OCI-LY7 (cell line): ENCODE measurements around the gene CMTM7. TPM values are rescaled to one million over a fixed set of nuclear protein-coding genes. Genes with fewer than 3 reads are reported as not detected.

Experiments
- BruUV-seq: library from RNA; stranded (reverse); fragments of 400-500 nt; replicated peaks from 2 replicates; lab custom pipeline; 2021; lab: Mats Ljungman, UMichigan
- CTCF ChIA-PET: fragments of 300-600 bp; sonication (Branson Sonifier 250); formaldehyde crosslinking; loops from one replicate; lab custom pipeline; 2022; ENCODE audit warnings: antibody characterized with exemption; ENCODE audit not compliant: unreplicated experiment; lab: Charles Lee
- POLR2A ChIA-PET: fragments of 300-600 bp; sonication (Branson Sonifier 250); formaldehyde crosslinking; loops from one replicate; lab custom pipeline; 2022; ENCODE audit warnings: antibody characterized with exemption; lab: Charles Lee
- DNase-seq: peaks from one replicate; pipeline ENCODE4 v3.0.0-alpha.2; 2015; ENCODE audit warnings: low spot score
- H2AFZ ChIP-seq: fragments of 200-600 bp; sonication (generic), shearing (Covaris generic); 2 replicates; pipeline ENCODE4 v1.6.1; 2014; ENCODE audit warnings: mild to moderate bottlenecking, antibody characterized with exemption, low read length, moderate library complexity
- H3K27ac ChIP-seq: fragments of 200-600 bp; sonication (generic); 2 replicates; pipeline ENCODE4 v1.5.1; 2014; ENCODE audit warnings: mixed run types, low read depth, mild to moderate bottlenecking, moderate library complexity, low read length, inconsistent platforms; ENCODE audit not compliant: poor library complexity, severe bottlenecking
- H3K36me3 ChIP-seq: fragments of 200-600 bp; sonication (generic); 2 replicates; pipeline ENCODE4 v1.6.1; 2014; ENCODE audit warnings: mild to moderate bottlenecking, antibody characterized with exemption, low read length, moderate library complexity, mixed read lengths; ENCODE audit not compliant: insufficient read depth
- H3K4me1 ChIP-seq: fragments of 200-600 bp; sonication (generic); 2 replicates; pipeline ENCODE4 v1.5.1; 2014; ENCODE audit warnings: mild to moderate bottlenecking, low read length; ENCODE audit not compliant: insufficient read depth, poor library complexity, severe bottlenecking
- H3K4me2 ChIP-seq: fragments of 200-600 bp; sonication (generic); 2 replicates; pipeline ENCODE4 v1.6.1; 2014; ENCODE audit warnings: mild to moderate bottlenecking, low read length
- H3K4me3 ChIP-seq: fragments of 200-600 bp; sonication (generic); 2 replicates; pipeline ENCODE4 v1.5.1; 2014; ENCODE audit warnings: mild to moderate bottlenecking, low read depth, low read length; ENCODE audit not compliant: poor library complexity, severe bottlenecking
- H3K79me2 ChIP-seq: fragments of 200-600 bp; sonication (generic); 2 replicates; pipeline ENCODE4 v1.6.1; 2016; ENCODE audit warnings: low read depth, mild to moderate bottlenecking, low read length, moderate library complexity, mixed read lengths; ENCODE audit not compliant: insufficient read depth
- H3K9me2 ChIP-seq: fragments of 200-600 bp; sonication (generic); 2 replicates; pipeline ENCODE4 v1.6.1; 2016; ENCODE audit warnings: mild to moderate bottlenecking, low read length, mixed read lengths; ENCODE audit not compliant: insufficient read depth
- H3K9me3 ChIP-seq: fragments of 200-600 bp; sonication (generic); 2 replicates; pipeline ENCODE4 v1.6.1; 2014; ENCODE audit warnings: mild to moderate bottlenecking, mixed run types, low read length, mixed read lengths
- H4K20me1 ChIP-seq: fragments of 200-600 bp; sonication (generic); 2 replicates; pipeline ENCODE4 v1.6.1; 2014; ENCODE audit warnings: mild to moderate bottlenecking, antibody characterized with exemption, low read length, moderate library complexity, mixed read lengths; ENCODE audit not compliant: insufficient read depth
- EZH2phosphoT487 ChIP-seq: fragments of 200-600 bp; sonication (generic); IDR thresholded peaks from 2 replicates; pipeline ENCODE4 v1.6.1; 2018; ENCODE audit warnings: low read depth, borderline replicate concordance, mild to moderate bottlenecking, mixed run types, antibody characterized with exemption, low read length, moderate library complexity, mixed read lengths
- intact Hi-C: fragments of 100-400 bp; cut with micrococcal nuclease; formaldehyde crosslinking; loops from one replicate; pipeline ENCODE4 v1.10.0; 2022; ENCODE audit not compliant: unreplicated experiment
- total RNA-seq, 2 experiments: library from RNA; depleted of rRNA in 1 of 2; stranded (reverse); fragments of >200 nt in 1 of 2; shearing (Covaris generic) in 1 of 2; gene quantifications; 2 replicates each; pipeline ENCODE4 v1.2.3, GENCODE V29; 2014 to 2022
- TF ChIP-seq, protein P1 (sequence below): fragments of 200-600 bp; sonication (generic); conservative IDR thresholded peaks from 2 replicates; pipeline ENCODE4 v1.5.1; 2014; ENCODE audit warnings: mild to moderate bottlenecking, antibody characterized with exemption, low read length, moderate library complexity, mixed read lengths

The CMTM7 gene
- total RNA-seq, 2 experiments from 2014 or later = 16.0 to 19.0 TPM

DNA sequence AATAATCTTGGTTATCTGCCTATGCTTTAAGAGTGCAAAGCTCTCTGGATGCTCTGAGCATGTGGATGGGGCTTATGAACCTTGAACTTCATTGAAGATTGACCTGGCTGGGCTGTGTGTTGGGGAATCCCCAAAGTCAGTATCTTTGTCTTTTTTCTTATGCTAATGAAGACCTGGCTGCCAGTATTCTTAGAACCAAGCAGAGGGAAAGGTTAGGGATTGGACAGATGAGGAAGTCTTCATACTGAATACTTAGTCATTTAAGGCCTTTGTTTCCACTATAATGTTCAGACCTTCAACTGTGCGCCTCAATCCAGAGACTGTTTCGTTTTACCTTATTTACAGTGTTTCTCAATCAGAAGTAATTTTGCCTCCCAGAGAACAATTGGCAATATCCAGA is 42.5 kb upstream of the CMTM7 start:
- intact Hi-C loops = no loop called here

DNA sequence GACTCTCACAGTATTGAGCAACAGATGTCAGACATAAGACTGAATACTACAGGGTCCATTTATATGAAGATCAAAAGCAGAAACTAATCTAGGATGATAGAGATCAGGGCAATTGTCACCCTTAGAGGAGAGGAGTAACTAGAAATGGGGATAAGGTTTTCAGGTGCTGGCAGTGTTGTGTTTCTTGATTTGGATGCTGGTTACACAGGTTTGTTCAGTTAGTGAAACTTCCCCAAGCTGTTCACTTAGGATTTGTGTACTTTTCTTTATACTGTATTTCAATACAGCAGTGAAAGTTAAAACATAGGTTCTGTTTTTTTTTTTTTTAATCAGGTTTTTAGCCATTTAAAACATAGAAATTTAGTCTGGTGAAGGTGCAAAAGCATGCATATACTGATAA is 39.1 kb upstream of the CMTM7 start:
- no peaks in the 10 kb centered on the region for H4K20me1 ChIP-seq
- no peaks in the 10 kb centered on the region for H3K9me3 ChIP-seq
- no TSS peak for BruUV-seq
- H3K4me3 ChIP-seq = no peak overlapping the region
- no peaks in the 10 kb centered on the region for H3K36me3 ChIP-seq
- no peaks in the 10 kb centered on the region for H3K9me2 ChIP-seq
- H3K27ac ChIP-seq = no peak overlapping the region
- ChIA-PET POLR2A (no interaction called here), CTCF (no interaction called here)
- no peak for DNase-seq
- H3K4me1 ChIP-seq = no peaks in the 10 kb centered on the region
- intact Hi-C loops = no loop called here
- no peak overlapping the region for H2AFZ ChIP-seq
- no peak overlapping the region for H3K4me2 ChIP-seq
- TF ChIP-seq, protein P1, sequence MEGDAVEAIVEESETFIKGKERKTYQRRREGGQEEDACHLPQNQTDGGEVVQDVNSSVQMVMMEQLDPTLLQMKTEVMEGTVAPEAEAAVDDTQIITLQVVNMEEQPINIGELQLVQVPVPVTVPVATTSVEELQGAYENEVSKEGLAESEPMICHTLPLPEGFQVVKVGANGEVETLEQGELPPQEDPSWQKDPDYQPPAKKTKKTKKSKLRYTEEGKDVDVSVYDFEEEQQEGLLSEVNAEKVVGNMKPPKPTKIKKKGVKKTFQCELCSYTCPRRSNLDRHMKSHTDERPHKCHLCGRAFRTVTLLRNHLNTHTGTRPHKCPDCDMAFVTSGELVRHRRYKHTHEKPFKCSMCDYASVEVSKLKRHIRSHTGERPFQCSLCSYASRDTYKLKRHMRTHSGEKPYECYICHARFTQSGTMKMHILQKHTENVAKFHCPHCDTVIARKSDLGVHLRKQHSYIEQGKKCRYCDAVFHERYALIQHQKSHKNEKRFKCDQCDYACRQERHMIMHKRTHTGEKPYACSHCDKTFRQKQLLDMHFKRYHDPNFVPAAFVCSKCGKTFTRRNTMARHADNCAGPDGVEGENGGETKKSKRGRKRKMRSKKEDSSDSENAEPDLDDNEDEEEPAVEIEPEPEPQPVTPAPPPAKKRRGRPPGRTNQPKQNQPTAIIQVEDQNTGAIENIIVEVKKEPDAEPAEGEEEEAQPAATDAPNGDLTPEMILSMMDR = no peak
- TF ChIP-seq EZH2phosphoT487 = no peak
- no peaks in the 10 kb centered on the region for H3K79me2 ChIP-seq

More for the DNA sequence above, 42.5 kb upstream of the CMTM7 start:
- no peak overlapping the region for H3K4me3 ChIP-seq
- no peaks in the 10 kb centered on the region for H3K9me3 ChIP-seq
- DNase-seq = no peak
- H4K20me1 ChIP-seq = no peaks in the 10 kb centered on the region
- H3K27ac ChIP-seq = no peak overlapping the region
- CTCF ChIA-PET = no interaction called here
- POLR2A ChIA-PET = no interaction called here
- H3K9me2 ChIP-seq = no peaks in the 10 kb centered on the region
- TF ChIP-seq, protein P1 = no peak
- no peak for TF ChIP-seq EZH2phosphoT487
- H3K79me2 ChIP-seq = no peaks in the 10 kb centered on the region
- H3K36me3 ChIP-seq = no peaks in the 10 kb centered on the region
- H3K4me1 ChIP-seq = no peaks in the 10 kb centered on the region
- H2AFZ ChIP-seq = no peak overlapping the region
- H3K4me2 ChIP-seq = no peak overlapping the region
- no TSS peak for BruUV-seq

DNA sequence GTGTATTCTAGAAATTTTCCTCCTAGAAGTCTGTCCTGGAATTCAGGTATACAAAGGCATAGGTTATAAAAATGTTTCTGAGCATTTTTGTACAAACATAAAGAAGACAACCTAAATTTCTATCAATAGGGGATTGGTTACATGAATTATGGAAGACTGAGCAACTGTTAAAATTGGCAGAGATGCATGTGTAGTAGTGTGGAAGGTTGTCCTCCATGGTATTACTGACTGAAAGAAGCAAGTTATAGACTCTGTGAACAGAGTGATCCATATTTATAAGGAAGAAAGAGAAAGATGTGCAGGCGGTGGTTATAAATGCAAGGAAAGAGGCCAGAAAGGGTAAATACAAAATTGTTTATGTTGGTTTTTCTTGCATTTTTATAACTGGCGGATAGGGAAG is 38.3 kb upstream of the CMTM7 start:
- CTCF ChIA-PET = no interaction called here

More for the DNA sequence above, 38.3 kb upstream of the CMTM7 start:
- Histone ChIP-seq H3K27ac (no peak overlapping the region), H3K4me3 (no peak overlapping the region), H3K4me1 (no peaks in the 10 kb centered on the region), H3K79me2 (no peaks in the 10 kb centered on the region), H3K9me2 (no peaks in the 10 kb centered on the region), H3K36me3 (no peaks in the 10 kb centered on the region), H4K20me1 (no peaks in the 10 kb centered on the region), H2AFZ (no peak overlapping the region), H3K9me3 (no peaks in the 10 kb centered on the region), H3K4me2 (no peak overlapping the region)
- BruUV-seq = no TSS peak
- no peak for DNase-seq
- intact Hi-C loops = no loop called here
- POLR2A ChIA-PET = interaction anchor here (0.7 kb wide), 2 partner anchors 87 to 349 kb away, joined by 4 to 10 read pairs; no protein-coding TSS in a partner anchor
- no peak for TF ChIP-seq EZH2phosphoT487
- TF ChIP-seq, protein P1 = no peak
